Colonic mucosa (tissue), 4 donors: ENCODE data around the gene E2F7. TPM values are rescaled to one million over a fixed set of nuclear protein-coding genes. Genes with fewer than 3 reads are reported as not detected.

Experiments
- DNase-seq: peaks from one replicate; pipeline ENCODE4 v3.0.0-alpha.2; 2020
- H3K27ac ChIP-seq: fragments of 200-600 bp; one replicate; pipeline ENCODE4 v1.8.0; 2021
- H3K27me3 ChIP-seq: fragments of 200-600 bp; one replicate; pipeline ENCODE4 v1.8.0; 2021
- H3K36me3 ChIP-seq: fragments of 200-600 bp; one replicate; pipeline ENCODE4 v1.8.0; 2021
- H3K4me1 ChIP-seq: fragments of 200-600 bp; one replicate; pipeline ENCODE4 v1.8.0; 2021; ENCODE audit warnings: mild to moderate bottlenecking
- H3K4me3 ChIP-seq: fragments of 200-600 bp; one replicate; pipeline ENCODE4 v1.8.0; 2021
- H3K9ac ChIP-seq, 2 donors: one replicate each; pipeline ENCODE4 v1.7.0; 2013; ENCODE audit warnings: control low read depth in 2 of 2, low read depth in 2 of 2, low read length in 2 of 2
- H3K9me3 ChIP-seq: fragments of 200-600 bp; one replicate; pipeline ENCODE4 v1.8.0; 2021
- CTCF ChIP-seq: fragments of 200-600 bp; IDR thresholded peaks from one replicate; pipeline ENCODE4 v1.8.0; 2022; ENCODE audit warnings: antibody characterized with exemption, mild to moderate bottlenecking
- intact Hi-C: fragments of 100-400 bp; cut with DNase I; formaldehyde crosslinking; loops from one replicate; pipeline ENCODE4 v1.14.1; 2022
- total RNA-seq, 2 donors: library from RNA; stranded (reverse); fragmentation: NEBNext Ultra II Directional in 1 of 2; extraction: Animal tissue kit (Norgen Biotek cat#: 25700) in 1 of 2; gene quantifications; one replicate each; pipeline ENCODE4 v1.2.1, GENCODE V29; 2021
- donor health status: healthy.
- donor health status: DM: no; HTN: no; CAD: no.
- donor health status: DM: no; HTN: no; CAD: no.

E2F7 gene
- total RNA-seq, 2 donors from 2014 or later, result 2.4 to 9.1 TPM

GRCh38 chr12:77032406-77032805 lies 33.0 kb downstream of the E2F7 start:
- intact Hi-C loops, result no loop called here
- Histone ChIP-seq H3K9ac (no peak overlapping the region), H3K4me1 (no peaks in the 10 kb centered on the region)

GRCh38 chr12:77031745-77032144 lies 33.6 kb downstream of the E2F7 start:
- intact Hi-C loops, result no loop called here
- H3K27me3 ChIP-seq, result no peaks in the 10 kb centered on the region
- no peak overlapping the region for H3K4me3 ChIP-seq
- H3K9ac ChIP-seq, result no peak overlapping the region
- H3K27ac ChIP-seq, result no peak overlapping the region
- H3K9me3 ChIP-seq, result no peaks in the 10 kb centered on the region
- TF ChIP-seq CTCF, result no peak
- peaks cover 4% of the 10 kb centered on the region for H3K36me3 ChIP-seq
- DNase-seq, result no peak
- H3K4me1 ChIP-seq, result no peaks in the 10 kb centered on the region

More at GRCh38 chr12:77032406-77032805, 33.0 kb downstream of the E2F7 start:
- no peak for DNase-seq
- no peak overlapping the region for H3K4me3 ChIP-seq
- H3K9me3 ChIP-seq, result no peaks in the 10 kb centered on the region
- TF ChIP-seq CTCF, result no peak
- no peak overlapping the region for H3K27ac ChIP-seq
- H3K27me3 ChIP-seq, result no peaks in the 10 kb centered on the region
- peaks cover 4% of the 10 kb centered on the region for H3K36me3 ChIP-seq

GRCh38 chr12:77025782-77026314 lies 39.5 kb downstream of the E2F7 start:
- DNase-seq, result no peak
- Histone ChIP-seq H3K4me1 (no peaks in the 10 kb centered on the region), H3K27ac (no peak overlapping the region), H3K27me3 (no peaks in the 10 kb centered on the region), H3K36me3 (no peaks in the 10 kb centered on the region), H3K4me3 (no peak overlapping the region), H3K9ac (no peak overlapping the region), H3K9me3 (no peaks in the 10 kb centered on the region)
- intact Hi-C loops, result no loop called here
- TF ChIP-seq CTCF, result no peak

GRCh38 chr12:77023501-77023900 lies 41.9 kb downstream of the E2F7 start:
- H3K27me3 ChIP-seq, result no peaks in the 10 kb centered on the region
- no peak overlapping the region for H3K4me3 ChIP-seq
- no peak overlapping the region for H3K9ac ChIP-seq
- no peak overlapping the region for H3K27ac ChIP-seq
- no peaks in the 10 kb centered on the region for H3K36me3 ChIP-seq
- H3K4me1 ChIP-seq, result no peaks in the 10 kb centered on the region
- TF ChIP-seq CTCF, result no peak
- H3K9me3 ChIP-seq, result no peaks in the 10 kb centered on the region
- no peak for DNase-seq
- intact Hi-C loops, result no loop called here

- Histone ChIP-seq H3K9ac (no peak overlapping the region), H3K4me1 (no peaks in the 10 kb centered on the region), H3K9me3 (no peaks in the 10 kb centered on the region), H3K36me3 (no peaks in the 10 kb centered on the region), H3K4me3 (no peak overlapping the region), H3K27me3 (no peaks in the 10 kb centered on the region), H3K27ac (no peak overlapping the region)
- intact Hi-C loops, result no loop called here
- no peak for TF ChIP-seq CTCF
- DNase-seq, result no peak
Measured at GRCh38 chr12:77019920-77020319, 45.4 kb downstream of the E2F7 start.
